HG03097 (cell line): Measurements from ENCODE around the gene TMEM108.

ENCODE experiments used
- ATAC-seq: cut with Tn5 transposase; IDR thresholded peaks from one replicate; pipeline ENCODE4 v1.9.1; 2021; ENCODE audit not compliant: unreplicated experiment, low FRiP score

Gene TMEM108

GRCh38 chr3:133159498-133160475, 121.6 kb downstream of the TMEM108 start:
- no peak for ATAC-seq

- no peak for ATAC-seq
These were observed 123.5 kb downstream of the TMEM108 start for GRCh38 chr3:133161656-133162055.

GRCh38 chr3:133162265-133162664, 124.1 kb downstream of the TMEM108 start:
- ATAC-seq = no peak

GRCh38 chr3:133162670-133163305, 124.6 kb downstream of the TMEM108 start:
- ATAC-seq = no peak

- ATAC-seq = no peak
These were observed 129.3 kb downstream of the TMEM108 start for GRCh38 chr3:133167340-133168024.

- no peak for ATAC-seq
These were observed 129.8 kb downstream of the TMEM108 start for GRCh38 chr3:133168025-133168401.

- ATAC-seq = no peak
These were observed 131.3 kb downstream of the TMEM108 start for GRCh38 chr3:133169331-133170068.

- ATAC-seq = no peak
These were observed 133.6 kb downstream of the TMEM108 start for GRCh38 chr3:133171831-133172230.

- ATAC-seq = no peak
These were observed 143.4 kb downstream of the TMEM108 start for GRCh38 chr3:133181392-133182150.

- no peak for ATAC-seq
These were observed 149.7 kb downstream of the TMEM108 start for GRCh38 chr3:133187870-133188379.

GRCh38 chr3:133188996-133189395, 150.8 kb downstream of the TMEM108 start:
- no peak for ATAC-seq

GRCh38 chr3:133189893-133190292, 151.7 kb downstream of the TMEM108 start:
- no peak for ATAC-seq

GRCh38 chr3:133191818-133192217, 153.6 kb downstream of the TMEM108 start:
- ATAC-seq = no peak

- no peak for ATAC-seq
These were observed 154.3 kb downstream of the TMEM108 start for GRCh38 chr3:133192363-133192945.

- no peak for ATAC-seq
These were observed 154.8 kb downstream of the TMEM108 start for GRCh38 chr3:133192967-133193366.

GRCh38 chr3:133196527-133196926, 158.3 kb downstream of the TMEM108 start:
- ATAC-seq = no peak

- no peak for ATAC-seq
These were observed 159.4 kb downstream of the TMEM108 start for GRCh38 chr3:133197619-133198018.

GRCh38 chr3:133206921-133207320, 168.7 kb downstream of the TMEM108 start:
- no peak for ATAC-seq

GRCh38 chr3:133208184-133208583, 170.0 kb downstream of the TMEM108 start:
- ATAC-seq = no peak
